Type B pancreatic cell (in vitro differentiated cells): Measurements from ENCODE around the gene WDR11. TPM values are rescaled to one million over a fixed set of nuclear protein-coding genes. Genes with fewer than 3 reads are reported as not detected.

Source experiments
- DNase-seq: peaks from one replicate; pipeline ENCODE4 v3.0.0; 2021; ENCODE audit warnings: mixed read lengths; ENCODE audit not compliant: unreplicated experiment; ENCODE audit errors: extremely low spot score
- H3K27ac Mint-ChIP-seq: 2 replicates; pipeline ENCODE4 v1.8.0; 2021; ENCODE audit warnings: mild to moderate bottlenecking, mixed read lengths
- H3K27me3 Mint-ChIP-seq: 2 replicates; pipeline ENCODE4 v1.8.0; 2021; ENCODE audit warnings: mixed read lengths
- H3K36me3 Mint-ChIP-seq: 2 replicates; pipeline ENCODE4 v1.8.0; 2021; ENCODE audit warnings: mixed read lengths
- H3K4me1 Mint-ChIP-seq: one replicate; pipeline ENCODE4 v1.8.0; 2021; ENCODE audit warnings: mixed read lengths; ENCODE audit not compliant: unreplicated experiment
- H3K4me3 Mint-ChIP-seq: 2 replicates; pipeline ENCODE4 v1.8.0; 2021; ENCODE audit warnings: mild to moderate bottlenecking, mixed read lengths
- H3K9me3 Mint-ChIP-seq: 2 replicates; pipeline ENCODE4 v1.8.0; 2021; ENCODE audit warnings: mixed read lengths
- total RNA-seq: library from RNA; stranded (reverse); gene quantifications from 2 replicates; pipeline ENCODE4 v1.2.1, GENCODE V29; 2021; ENCODE audit warnings: low replicate concordance
- TF ChIP-seq, protein P1 (sequence below): fragments of 200-600 bp; sonication (generic); conservative IDR thresholded peaks from 2 replicates; pipeline ENCODE4 v1.5.0; 2021; ENCODE audit warnings: antibody characterized with exemption, mild to moderate bottlenecking

The WDR11 gene
- total RNA-seq, 1 donor from 2014 or later, result 65.5 TPM

- Mint-ChIP-seq H3K27me3 (no peaks in the 10 kb centered on the region), H3K4me1 (peaks cover 24% of the 10 kb centered on the region), H3K9me3 (peaks cover 6% of the 10 kb centered on the region), H3K4me3 (no peak overlapping the region), H3K36me3 (no peaks in the 10 kb centered on the region), H3K27ac (no peak overlapping the region)
- TF ChIP-seq, protein P1, sequence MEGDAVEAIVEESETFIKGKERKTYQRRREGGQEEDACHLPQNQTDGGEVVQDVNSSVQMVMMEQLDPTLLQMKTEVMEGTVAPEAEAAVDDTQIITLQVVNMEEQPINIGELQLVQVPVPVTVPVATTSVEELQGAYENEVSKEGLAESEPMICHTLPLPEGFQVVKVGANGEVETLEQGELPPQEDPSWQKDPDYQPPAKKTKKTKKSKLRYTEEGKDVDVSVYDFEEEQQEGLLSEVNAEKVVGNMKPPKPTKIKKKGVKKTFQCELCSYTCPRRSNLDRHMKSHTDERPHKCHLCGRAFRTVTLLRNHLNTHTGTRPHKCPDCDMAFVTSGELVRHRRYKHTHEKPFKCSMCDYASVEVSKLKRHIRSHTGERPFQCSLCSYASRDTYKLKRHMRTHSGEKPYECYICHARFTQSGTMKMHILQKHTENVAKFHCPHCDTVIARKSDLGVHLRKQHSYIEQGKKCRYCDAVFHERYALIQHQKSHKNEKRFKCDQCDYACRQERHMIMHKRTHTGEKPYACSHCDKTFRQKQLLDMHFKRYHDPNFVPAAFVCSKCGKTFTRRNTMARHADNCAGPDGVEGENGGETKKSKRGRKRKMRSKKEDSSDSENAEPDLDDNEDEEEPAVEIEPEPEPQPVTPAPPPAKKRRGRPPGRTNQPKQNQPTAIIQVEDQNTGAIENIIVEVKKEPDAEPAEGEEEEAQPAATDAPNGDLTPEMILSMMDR, result no peak
- DNase-seq, result no peak
These were observed 80.3 kb downstream of the WDR11 start for GRCh38 chr10:120931423-120931822.

GRCh38 chr10:120931999-120932398, 80.8 kb downstream of the WDR11 start:
- H3K27ac Mint-ChIP-seq, result no peak overlapping the region

DNA sequence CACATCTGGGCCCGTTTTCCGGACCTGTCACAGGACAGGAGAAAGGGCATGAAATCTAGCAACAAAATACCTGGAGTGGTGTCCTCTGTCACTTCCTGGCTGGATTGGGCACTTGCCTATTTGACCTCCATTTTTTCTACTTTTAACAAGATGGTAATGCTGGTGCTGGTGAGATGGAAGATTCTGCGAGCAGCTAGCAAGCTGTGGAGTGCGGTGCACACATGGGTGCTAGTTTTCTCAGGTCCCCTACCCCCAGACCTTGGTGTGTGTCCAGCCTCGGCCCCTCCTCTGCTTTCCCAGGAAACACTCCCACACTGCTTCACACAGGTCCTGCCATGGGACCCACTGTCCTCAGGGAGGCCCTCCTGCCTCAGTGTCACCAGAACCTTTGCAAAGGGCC, 87.7 kb downstream of the WDR11 start:
- DNase-seq, result no peak
- TF ChIP-seq, protein P1, result no peak
- Mint-ChIP-seq H3K9me3 (peaks cover 6% of the 10 kb centered on the region), H3K27ac (no peak overlapping the region), H3K4me3 (no peak overlapping the region), H3K4me1 (peaks cover 12% of the 10 kb centered on the region), H3K36me3 (no peaks in the 10 kb centered on the region), H3K27me3 (peaks cover 4% of the 10 kb centered on the region)

More at GRCh38 chr10:120931999-120932398, 80.8 kb downstream of the WDR11 start:
- no peaks in the 10 kb centered on the region for H3K36me3 Mint-ChIP-seq
- DNase-seq, result no peak
- H3K4me1 Mint-ChIP-seq, result peaks cover 24% of the 10 kb centered on the region
- TF ChIP-seq, protein P1, result no peak
- no peak overlapping the region for H3K4me3 Mint-ChIP-seq
- H3K9me3 Mint-ChIP-seq, result peaks cover 6% of the 10 kb centered on the region
- H3K27me3 Mint-ChIP-seq, result no peaks in the 10 kb centered on the region

DNA sequence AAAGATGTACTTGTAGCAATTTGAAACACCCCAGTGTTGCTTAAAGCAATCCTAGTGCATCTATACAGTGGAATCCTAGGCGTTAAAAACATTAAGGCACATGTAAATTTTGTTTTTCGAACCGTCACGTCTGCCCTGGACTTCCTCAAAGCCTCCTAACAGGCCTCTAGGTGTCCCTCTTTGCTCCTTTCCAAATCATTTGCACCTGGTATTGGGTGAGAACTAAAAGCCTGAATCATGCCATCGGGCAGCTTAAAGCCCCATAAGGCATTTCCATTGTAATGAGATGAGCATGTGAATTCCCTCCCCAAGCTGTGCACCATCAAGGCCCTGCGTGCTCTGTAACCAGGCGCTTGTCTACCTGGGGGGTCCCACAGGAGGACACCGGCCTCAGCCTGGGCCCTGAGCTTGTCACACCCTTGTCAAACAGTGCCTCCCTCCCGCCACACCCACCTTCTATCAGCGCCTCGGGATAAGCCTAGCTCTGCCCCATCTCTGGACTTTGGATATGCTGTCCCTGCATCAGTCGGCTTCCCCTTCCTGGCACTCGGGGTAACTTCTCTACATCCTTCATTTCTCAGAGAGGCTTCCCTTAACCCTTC, 89.2 kb downstream of the WDR11 start:
- Mint-ChIP-seq H3K27ac (no peak overlapping the region), H3K4me3 (no peak overlapping the region), H3K9me3 (peaks cover 6% of the 10 kb centered on the region), H3K27me3 (peaks cover 4% of the 10 kb centered on the region), H3K4me1 (peaks cover 16% of the 10 kb centered on the region), H3K36me3 (no peaks in the 10 kb centered on the region)
- no peak for DNase-seq
- TF ChIP-seq, protein P1, result no peak

GRCh38 chr10:120941501-120941900, 90.3 kb downstream of the WDR11 start:
- no peak overlapping the region for H3K27ac Mint-ChIP-seq
- H3K36me3 Mint-ChIP-seq, result no peaks in the 10 kb centered on the region
- no peaks in the 10 kb centered on the region for H3K9me3 Mint-ChIP-seq
- peaks cover 4% of the 10 kb centered on the region for H3K27me3 Mint-ChIP-seq
- H3K4me3 Mint-ChIP-seq, result no peak overlapping the region
- TF ChIP-seq, protein P1, result no peak
- H3K4me1 Mint-ChIP-seq, result peaks cover 23% of the 10 kb centered on the region
- no peak for DNase-seq
